K562 (cell line): ENCODE measurements around the gene LEPR. TPM values are rescaled to one million over a fixed set of nuclear protein-coding genes. Genes with fewer than 3 reads are reported as not detected.

Experiments
- HOMEZ ChIP-seq: fragments of 250-450 bp; sonication (Bioruptor Pico); IDR thresholded peaks from 2 replicates; pipeline ENCODE4 v1.4.0; 2020; ENCODE audit warnings: mild to moderate bottlenecking, moderate library complexity
- HSF4 ChIP-seq: fragments of 250-450 bp; sonication (Bioruptor Pico); IDR thresholded peaks from 2 replicates; pipeline ENCODE4 v2.1.2; 2022; ENCODE audit warnings: mild to moderate bottlenecking, moderate library complexity, borderline replicate concordance
- IFI16 ChIP-seq: fragments of 250-450 bp; sonication (Bioruptor Pico); IDR thresholded peaks from 2 replicates; pipeline ENCODE4 v2.1.2; 2022; ENCODE audit warnings: mild to moderate bottlenecking, inconsistent platforms
- ILK ChIP-seq: fragments of 450-650 bp; IDR thresholded peaks from 2 replicates; pipeline ENCODE4 v1.6.1; 2016; ENCODE audit warnings: missing genetic modification characterization, low read depth, mild to moderate bottlenecking, missing compliant biosample characterization, moderate library complexity, borderline replicate concordance
- MNT ChIP-seq, 2 experiments: fragments of 450-650 bp; conservative IDR thresholded peaks; 2 replicates each; pipeline ENCODE4 v1.6.1; 2017; ENCODE audit warnings: mild to moderate bottlenecking in 2 of 2, moderate library complexity in 2 of 2
- NKRF ChIP-seq: fragments of 450-650 bp; IDR thresholded peaks from 2 replicates; pipeline ENCODE4 v1.6.1; 2016; ENCODE audit warnings: borderline replicate concordance
- PRPF4 ChIP-seq: fragments of 200-400 bp; formaldehyde crosslinking; IDR thresholded peaks from one replicate; pipeline ENCODE4 v1.6.1; 2017; ENCODE audit warnings: low read length, low read depth, mild to moderate bottlenecking; ENCODE audit not compliant: insufficient read depth, poor library complexity, severe bottlenecking
- PTBP1 ChIP-seq: fragments of 200-400 bp; formaldehyde crosslinking; IDR thresholded peaks from 2 replicates; pipeline ENCODE4 v1.6.1; 2017; ENCODE audit warnings: low read depth, low read length
- RBM15 ChIP-seq: fragments of 200-400 bp; formaldehyde crosslinking; IDR thresholded peaks from 2 replicates; pipeline ENCODE4 v1.6.1; 2018; ENCODE audit warnings: mild to moderate bottlenecking, low read length, moderate library complexity; ENCODE audit not compliant: insufficient read depth
- SIN3B ChIP-seq: fragments of 450-650 bp; IDR thresholded peaks from 2 replicates; pipeline ENCODE4 v1.6.1; 2017; ENCODE audit warnings: low read depth, mild to moderate bottlenecking, moderate library complexity
- SMARCC2 ChIP-seq: fragments of 450-650 bp; IDR thresholded peaks from 2 replicates; pipeline ENCODE4 v1.6.1; 2017; ENCODE audit warnings: antibody characterized with exemption, moderate library complexity, mild to moderate bottlenecking, low read depth
- SNRNP70 ChIP-seq: fragments of 200-400 bp; formaldehyde crosslinking; optimal IDR thresholded peaks from 2 replicates; pipeline ENCODE3; 2017; ENCODE audit warnings: low read depth, low read length
- SP1 ChIP-seq: sonication (generic); formaldehyde crosslinking; IDR thresholded peaks from 2 replicates; pipeline ENCODE4 v1.8.1; 2022; ENCODE audit warnings: mild to moderate bottlenecking, missing genetic modification reagents
- TARDBP ChIP-seq: fragments of 450-650 bp; IDR thresholded peaks from 2 replicates; pipeline ENCODE4 v1.6.1; 2016
- ZBTB17 ChIP-seq: fragments of 450-650 bp; formaldehyde crosslinking; IDR thresholded peaks from 2 replicates; pipeline ENCODE4 v1.4.0; 2020; ENCODE audit warnings: mild to moderate bottlenecking
- ZFX ChIP-seq: sonication (generic); formaldehyde crosslinking; IDR thresholded peaks from 2 replicates; pipeline ENCODE4 v1.8.0; 2022; ENCODE audit warnings: mild to moderate bottlenecking, missing genetic modification reagents, moderate library complexity
- ZNF408 ChIP-seq: fragments of 250-450 bp; sonication (Bioruptor Pico); IDR thresholded peaks from 2 replicates; pipeline ENCODE4 v1.4.0; 2020; ENCODE audit warnings: low read depth, mild to moderate bottlenecking, moderate library complexity
- polyA plus RNA-seq, 8 experiments: library from polyadenylated mRNA; depleted of rRNA in 4 of 8; stranded (reverse) in 5 of 8; unstranded in 3 of 8; fragments of >200 nt; fragmentation: Nextera tagmentation in 2 of 8; fragmentation: Illumina TruSeq in 1 of 8; extraction: Ambion mirVana in 2 of 8; extraction: Trizol in 1 of 8; gene quantifications; 2 replicates each; pipeline versions ENCODE4 v1.2.1 to v1.2.3, GENCODE V29; 2011 to 2014; ENCODE audit warnings: inconsistent platforms in 1 of 8, missing spikeins in 1 of 8
- total RNA-seq, 7 experiments: library from RNA; depleted of rRNA in 6 of 7; stranded (reverse); fragments of >200 nt in 6 of 7; fragmentation: Illumina TruSeq in 2 of 7; extraction: Trizol in 2 of 7; gene quantifications; 2 replicates each; pipeline versions ENCODE4 v1.2.1 to v1.2.3, GENCODE V29; 2011 to 2021; ENCODE audit warnings: low replicate concordance in 1 of 7
- TF ChIP-seq, protein P1 (sequence below): sonication (generic); formaldehyde crosslinking; IDR thresholded peaks from 2 replicates; pipeline ENCODE4 v1.8.0; 2022; ENCODE audit warnings: missing genetic modification reagents, mild to moderate bottlenecking, borderline replicate concordance
- TF ChIP-seq, protein P2 (sequence below), 2 experiments: IDR thresholded peaks; 2 replicates each; pipeline ENCODE4 v1.6.1; 2011; ENCODE audit warnings: borderline replicate concordance in 1 of 2, control low read depth in 1 of 2, low read depth in 1 of 2, low read length in 1 of 2, mild to moderate bottlenecking in 1 of 2, mixed read lengths in 1 of 2, moderate library complexity in 1 of 2; ENCODE audit not compliant: insufficient read depth in 1 of 2, insufficient read length in 1 of 2, poor library complexity in 1 of 2, severe bottlenecking in 1 of 2; ENCODE audit errors: extremely low read depth in 1 of 2

LEPR gene
- total and polyA plus RNA-seq, 9 of the 15 experiments (the other 6 are each of a cell fraction or from before 2014, with no cell fraction given): 12.2 to 111 (median 43.1) TPM

- TF ChIP-seq RBM15 (no peak), HSF4 (no peak), PRPF4 (no peak), ZFX (CRISPR knock-in tag) (0 out of 2 replicates have a peak, but pooled peaks have one; percentile 46), HOMEZ (CRISPR knock-in tag) (no peak), SNRNP70 (no peak), IFI16 (CRISPR knock-in tag) (no peak; the same call in 1 of the 2 replicates), NKRF (peak; percentile 33; the same call in 1 of the 2 replicates), ZBTB17 (CRISPR knock-in tag) (peak; percentile 61; the same call in 1 of the 2 replicates), MNT (conservative IDR thresholded peaks at IDR 0.05) (peak; percentile 31 to 66; a peak in 2 of 4 replicates), SP1 (peak; percentile 65; the same call in 1 of the 2 replicates), PTBP1 (no peak), SMARCC2 (no peak), SIN3B (no peak), ILK (tag) (no peak), TARDBP (no peak), ZNF408 (CRISPR knock-in tag) (no peak)
- TF ChIP-seq, protein P1, sequence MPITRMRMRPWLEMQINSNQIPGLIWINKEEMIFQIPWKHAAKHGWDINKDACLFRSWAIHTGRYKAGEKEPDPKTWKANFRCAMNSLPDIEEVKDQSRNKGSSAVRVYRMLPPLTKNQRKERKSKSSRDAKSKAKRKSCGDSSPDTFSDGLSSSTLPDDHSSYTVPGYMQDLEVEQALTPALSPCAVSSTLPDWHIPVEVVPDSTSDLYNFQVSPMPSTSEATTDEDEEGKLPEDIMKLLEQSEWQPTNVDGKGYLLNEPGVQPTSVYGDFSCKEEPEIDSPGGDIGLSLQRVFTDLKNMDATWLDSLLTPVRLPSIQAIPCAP (CRISPR knock-in tag): no peak
- TF ChIP-seq, protein P2, sequence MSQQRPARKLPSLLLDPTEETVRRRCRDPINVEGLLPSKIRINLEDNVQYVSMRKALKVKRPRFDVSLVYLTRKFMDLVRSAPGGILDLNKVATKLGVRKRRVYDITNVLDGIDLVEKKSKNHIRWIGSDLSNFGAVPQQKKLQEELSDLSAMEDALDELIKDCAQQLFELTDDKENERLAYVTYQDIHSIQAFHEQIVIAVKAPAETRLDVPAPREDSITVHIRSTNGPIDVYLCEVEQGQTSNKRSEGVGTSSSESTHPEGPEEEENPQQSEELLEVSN (IDR thresholded peaks at IDR 0.05; ENCODE audit: borderline replicate concordance in 1 of 2, extremely low read depth in 1 of 2, insufficient read depth in 1 of 2, insufficient read length in 1 of 2, low read depth in 1 of 2, low read length in 1 of 2, poor library complexity in 1 of 2, severe bottlenecking in 1 of 2): no peak
Observed at GRCh38 chr1:65419681-65420589, 533 bp upstream of the LEPR start (continued).
